Uterus (tissue), 2 donors: ENCODE measurements around the gene MAPT.

Experiments used
- POLR2A ChIP-seq, 2 donors: fragments of 450-650 bp; IDR thresholded peaks; one replicate each; pipeline ENCODE4 v1.6.1; 2016; ENCODE audit warnings: antibody characterized with exemption in 2 of 2, mild to moderate bottlenecking in 1 of 2, moderate library complexity in 1 of 2
- TF ChIP-seq, protein P1 (sequence below), 4 experiments: fragments of 200-600 bp in 2 of 4; fragments of 450-650 bp in 2 of 4; sonication (generic) in 2 of 4; IDR thresholded peaks; one replicate each; pipeline ENCODE4 v1.5.1; 2016 to 2019; ENCODE audit warnings: antibody characterized with exemption in 4 of 4, mild to moderate bottlenecking in 2 of 4, moderate library complexity in 1 of 4

DNA sequence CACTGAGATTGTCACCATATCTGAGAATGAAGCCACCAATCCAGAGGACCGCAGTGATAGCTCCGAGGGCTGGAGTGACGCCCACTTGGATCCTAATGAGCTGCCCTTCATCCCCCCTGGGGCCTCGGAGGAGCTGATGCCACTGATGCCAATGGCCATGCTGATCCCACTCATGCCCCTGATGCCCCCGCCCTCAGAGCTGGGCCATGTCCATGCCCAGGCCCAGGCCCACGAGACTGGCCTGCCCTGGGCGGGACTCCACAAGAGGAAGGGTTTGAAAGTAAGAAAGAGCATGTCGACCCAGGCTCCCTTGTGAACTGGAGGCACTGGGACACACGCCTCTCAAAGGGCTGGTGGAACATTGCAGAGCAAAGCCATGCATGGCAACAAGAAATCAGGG is 47.7 kb upstream of the MAPT start:
- TF ChIP-seq, protein P1, sequence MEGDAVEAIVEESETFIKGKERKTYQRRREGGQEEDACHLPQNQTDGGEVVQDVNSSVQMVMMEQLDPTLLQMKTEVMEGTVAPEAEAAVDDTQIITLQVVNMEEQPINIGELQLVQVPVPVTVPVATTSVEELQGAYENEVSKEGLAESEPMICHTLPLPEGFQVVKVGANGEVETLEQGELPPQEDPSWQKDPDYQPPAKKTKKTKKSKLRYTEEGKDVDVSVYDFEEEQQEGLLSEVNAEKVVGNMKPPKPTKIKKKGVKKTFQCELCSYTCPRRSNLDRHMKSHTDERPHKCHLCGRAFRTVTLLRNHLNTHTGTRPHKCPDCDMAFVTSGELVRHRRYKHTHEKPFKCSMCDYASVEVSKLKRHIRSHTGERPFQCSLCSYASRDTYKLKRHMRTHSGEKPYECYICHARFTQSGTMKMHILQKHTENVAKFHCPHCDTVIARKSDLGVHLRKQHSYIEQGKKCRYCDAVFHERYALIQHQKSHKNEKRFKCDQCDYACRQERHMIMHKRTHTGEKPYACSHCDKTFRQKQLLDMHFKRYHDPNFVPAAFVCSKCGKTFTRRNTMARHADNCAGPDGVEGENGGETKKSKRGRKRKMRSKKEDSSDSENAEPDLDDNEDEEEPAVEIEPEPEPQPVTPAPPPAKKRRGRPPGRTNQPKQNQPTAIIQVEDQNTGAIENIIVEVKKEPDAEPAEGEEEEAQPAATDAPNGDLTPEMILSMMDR (IDR thresholded peaks at IDR 0.05): no peak
- TF ChIP-seq POLR2A (IDR thresholded peaks at IDR 0.05): no peak
